ENCODE data around the gene GRIA4.
A peak's percentile ranks its signal among the peaks of the same experiment; 100 is the strongest.

Gene GRIA4

DNA sequence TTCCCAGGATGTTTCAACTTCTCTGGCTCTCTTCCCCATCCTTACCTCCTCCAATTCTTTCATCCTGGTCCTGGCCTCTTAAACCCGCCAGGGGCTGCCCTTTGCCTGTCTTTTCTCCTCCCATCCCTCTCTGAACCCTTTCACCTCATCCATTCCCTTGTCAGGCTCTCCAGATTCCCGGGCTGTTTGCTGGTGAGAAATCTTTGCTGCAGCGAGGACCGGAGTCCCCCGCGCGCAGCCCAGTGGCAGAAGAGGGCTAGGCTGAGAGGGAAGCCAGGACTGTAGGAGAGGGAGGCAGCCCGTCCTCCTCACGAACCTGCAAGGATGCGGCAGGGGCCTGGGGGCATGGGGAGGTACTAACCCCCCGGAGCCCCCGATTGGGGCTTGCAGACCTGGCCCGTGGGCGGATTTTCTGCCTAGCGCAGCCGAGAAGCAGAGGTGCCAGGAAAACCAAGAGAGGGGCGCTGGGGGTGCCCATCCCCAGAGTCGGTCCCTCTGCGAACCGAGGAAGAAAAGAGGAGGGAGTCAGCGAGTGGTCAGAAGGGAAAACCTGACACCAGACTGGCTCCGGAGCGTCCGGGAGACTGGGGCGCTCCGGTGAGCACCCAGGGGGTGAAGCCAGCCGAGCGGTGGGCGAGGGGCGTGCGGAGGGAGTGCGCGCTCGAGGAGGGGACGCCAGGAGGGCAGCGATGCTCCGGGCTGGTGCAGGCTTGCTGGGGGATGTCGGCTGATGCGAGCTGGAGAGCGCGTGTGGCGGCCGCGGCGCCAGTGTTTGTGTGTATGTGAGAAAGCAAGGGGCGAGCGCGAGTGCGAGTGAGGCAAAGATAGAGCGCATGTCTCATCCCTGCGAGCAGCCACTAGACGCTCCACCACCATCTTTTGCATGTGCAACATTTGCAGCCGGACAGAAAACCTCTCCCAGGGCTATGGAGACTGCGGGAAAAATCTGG is at the start of gene GRIA4:
TSS of gene GRIA4 (plus strand) at position 242 of the 950 bp plus-strand sequence. CDS start 925 bp downstream, outside the sequence.
- H3K4me1 Mint-ChIP-seq = peaks cover 28% of the 10 kb centered on the region
- TF ChIP-seq, protein P1, sequence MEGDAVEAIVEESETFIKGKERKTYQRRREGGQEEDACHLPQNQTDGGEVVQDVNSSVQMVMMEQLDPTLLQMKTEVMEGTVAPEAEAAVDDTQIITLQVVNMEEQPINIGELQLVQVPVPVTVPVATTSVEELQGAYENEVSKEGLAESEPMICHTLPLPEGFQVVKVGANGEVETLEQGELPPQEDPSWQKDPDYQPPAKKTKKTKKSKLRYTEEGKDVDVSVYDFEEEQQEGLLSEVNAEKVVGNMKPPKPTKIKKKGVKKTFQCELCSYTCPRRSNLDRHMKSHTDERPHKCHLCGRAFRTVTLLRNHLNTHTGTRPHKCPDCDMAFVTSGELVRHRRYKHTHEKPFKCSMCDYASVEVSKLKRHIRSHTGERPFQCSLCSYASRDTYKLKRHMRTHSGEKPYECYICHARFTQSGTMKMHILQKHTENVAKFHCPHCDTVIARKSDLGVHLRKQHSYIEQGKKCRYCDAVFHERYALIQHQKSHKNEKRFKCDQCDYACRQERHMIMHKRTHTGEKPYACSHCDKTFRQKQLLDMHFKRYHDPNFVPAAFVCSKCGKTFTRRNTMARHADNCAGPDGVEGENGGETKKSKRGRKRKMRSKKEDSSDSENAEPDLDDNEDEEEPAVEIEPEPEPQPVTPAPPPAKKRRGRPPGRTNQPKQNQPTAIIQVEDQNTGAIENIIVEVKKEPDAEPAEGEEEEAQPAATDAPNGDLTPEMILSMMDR (IDR thresholded peaks at IDR 0.05) = no peak
- H3K27me3 Mint-ChIP-seq (ENCODE audit: low read depth, poor library complexity) = peaks cover 61% of the 10 kb centered on the region
- H3K36me3 Mint-ChIP-seq (ENCODE audit: low read depth) = no peaks in the 10 kb centered on the region
- no peak within 1 kb of the TSS for H3K27ac Mint-ChIP-seq
- H3K4me3 Mint-ChIP-seq = peak within 1 kb of the TSS; percentile 76
- peak; percentile 74 for DNase-seq
- H3K9me3 Mint-ChIP-seq = no peaks in the 10 kb centered on the region

DNA sequence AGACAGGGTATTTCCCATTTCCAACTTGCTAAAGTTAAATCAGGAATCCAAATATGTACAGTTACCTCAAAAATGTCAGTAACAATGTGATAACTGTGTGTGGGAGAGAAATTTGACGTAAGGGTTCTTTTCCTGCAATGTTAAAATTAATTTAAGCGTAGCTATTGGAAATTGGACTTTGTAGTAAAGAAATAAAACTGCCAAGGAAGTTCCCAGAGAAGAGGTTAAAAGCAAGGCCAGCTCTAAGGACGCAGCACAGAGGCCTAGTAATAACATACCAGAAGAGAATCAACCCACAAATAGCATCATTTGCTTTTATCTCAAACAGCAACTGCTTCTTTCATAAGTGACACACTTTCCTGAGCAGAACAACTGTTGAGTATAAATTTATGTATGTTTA is 36.8 kb upstream of the GRIA4 start:
- no peaks in the 10 kb centered on the region for H3K4me1 Mint-ChIP-seq

DNA sequence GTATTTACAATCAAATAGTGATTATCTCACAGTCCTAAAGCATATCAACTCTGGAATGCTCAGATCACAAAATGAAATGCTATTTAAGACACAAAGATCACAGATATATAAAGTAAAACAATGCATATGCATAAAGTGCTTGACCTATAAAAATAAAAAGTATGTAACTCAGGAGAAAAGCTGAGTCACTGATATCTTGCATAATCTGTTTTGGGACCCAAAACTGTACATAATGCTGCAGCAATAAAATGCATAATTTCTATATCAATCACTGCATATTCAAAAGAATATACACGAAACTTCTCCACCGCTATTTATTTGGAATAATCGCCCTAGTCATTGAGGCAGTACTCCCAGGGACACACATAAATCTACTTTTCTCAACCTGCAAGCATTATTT is 34.9 kb upstream of the GRIA4 start:
- no peaks in the 10 kb centered on the region for H3K9me3 Mint-ChIP-seq
- H3K4me1 Mint-ChIP-seq = no peaks in the 10 kb centered on the region
- H3K27ac Mint-ChIP-seq = no peak overlapping the region
- no peak for DNase-seq
- H3K36me3 Mint-ChIP-seq (ENCODE audit: low read depth) = no peaks in the 10 kb centered on the region
- TF ChIP-seq, protein P1 (IDR thresholded peaks at IDR 0.05) = no peak
- no peaks in the 10 kb centered on the region for H3K27me3 Mint-ChIP-seq (ENCODE audit: low read depth, poor library complexity)
- H3K4me3 Mint-ChIP-seq = no peak overlapping the region

More for the DNA sequence above, 36.8 kb upstream of the GRIA4 start:
- no peak overlapping the region for H3K27ac Mint-ChIP-seq
- no peak overlapping the region for H3K4me3 Mint-ChIP-seq
- no peaks in the 10 kb centered on the region for H3K36me3 Mint-ChIP-seq (ENCODE audit: low read depth)
- TF ChIP-seq, protein P1 (IDR thresholded peaks at IDR 0.05) = no peak
- DNase-seq = no peak
- H3K9me3 Mint-ChIP-seq = no peaks in the 10 kb centered on the region
- peaks cover 2% of the 10 kb centered on the region for H3K27me3 Mint-ChIP-seq (ENCODE audit: low read depth, poor library complexity)

DNA sequence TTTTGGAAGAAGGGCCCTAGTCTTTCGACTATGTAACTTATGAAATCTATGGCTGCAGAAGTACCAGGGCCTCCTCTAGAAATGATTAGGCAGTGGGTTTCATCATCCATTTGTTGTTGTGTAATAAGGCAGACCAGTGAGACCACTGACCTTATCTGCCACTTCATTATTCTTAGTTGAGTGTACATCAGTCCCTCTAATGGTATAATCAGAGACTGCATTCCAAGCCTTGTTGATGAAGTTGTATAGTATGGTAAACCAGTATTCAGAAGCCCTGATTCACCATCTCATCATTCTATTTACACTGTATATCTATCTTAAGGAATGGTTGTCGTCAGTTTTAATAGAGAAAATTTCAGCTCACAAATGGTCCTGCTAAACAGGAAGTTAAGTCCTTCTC is 32.2 kb upstream of the GRIA4 start:
- H3K36me3 Mint-ChIP-seq (ENCODE audit: low read depth) = no peaks in the 10 kb centered on the region
- TF ChIP-seq, protein P1 (IDR thresholded peaks at IDR 0.05) = no peak
- no peaks in the 10 kb centered on the region for H3K4me1 Mint-ChIP-seq
- H3K4me3 Mint-ChIP-seq = no peak overlapping the region
- H3K9me3 Mint-ChIP-seq = no peaks in the 10 kb centered on the region
- H3K27me3 Mint-ChIP-seq (ENCODE audit: low read depth, poor library complexity) = no peaks in the 10 kb centered on the region
- H3K27ac Mint-ChIP-seq = no peak overlapping the region
- no peak for DNase-seq

DNA sequence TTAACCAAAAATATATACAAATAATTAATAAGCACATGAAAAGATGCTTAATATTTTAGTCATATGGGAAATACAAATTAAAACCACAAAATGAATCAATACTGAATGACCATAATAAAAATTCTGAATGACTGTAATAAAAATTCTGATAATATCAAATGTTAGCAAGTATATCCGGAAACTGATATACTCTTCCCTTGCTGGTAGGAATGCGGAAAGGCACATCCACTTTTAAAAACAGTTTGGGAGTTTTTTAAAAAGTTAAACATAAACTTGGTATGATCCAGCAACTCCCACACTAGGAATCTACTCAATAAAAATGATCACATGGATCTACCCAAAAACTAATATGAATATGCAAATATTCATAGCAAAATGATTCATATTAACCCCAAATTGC is 30.8 kb upstream of the GRIA4 start:
- no peak overlapping the region for H3K27ac Mint-ChIP-seq
- H3K9me3 Mint-ChIP-seq = no peaks in the 10 kb centered on the region
- H3K4me3 Mint-ChIP-seq = no peak overlapping the region
- TF ChIP-seq, protein P1 (IDR thresholded peaks at IDR 0.05) = no peak
- no peaks in the 10 kb centered on the region for H3K4me1 Mint-ChIP-seq
- DNase-seq = no peak
- no peaks in the 10 kb centered on the region for H3K27me3 Mint-ChIP-seq (ENCODE audit: low read depth, poor library complexity)
- H3K36me3 Mint-ChIP-seq (ENCODE audit: low read depth) = no peaks in the 10 kb centered on the region
